Astrocyte (in vitro differentiated cells and primary cell): ENCODE data around the gene CMTM7.

Experiments
- EZH2 ChIP-seq: IDR thresholded peaks from 2 replicates; pipeline ENCODE4 v1.6.1; 2012; ENCODE audit warnings: mild to moderate bottlenecking, low read length, inconsistent platforms; ENCODE audit not compliant: insufficient read depth
- TF ChIP-seq, protein P1 (sequence below): IDR thresholded peaks from 2 replicates; pipeline ENCODE4 v1.5.1; 2011; ENCODE audit warnings: low read depth, mild to moderate bottlenecking, inconsistent platforms, low read length, moderate library complexity; ENCODE audit not compliant: insufficient read depth

DNA sequence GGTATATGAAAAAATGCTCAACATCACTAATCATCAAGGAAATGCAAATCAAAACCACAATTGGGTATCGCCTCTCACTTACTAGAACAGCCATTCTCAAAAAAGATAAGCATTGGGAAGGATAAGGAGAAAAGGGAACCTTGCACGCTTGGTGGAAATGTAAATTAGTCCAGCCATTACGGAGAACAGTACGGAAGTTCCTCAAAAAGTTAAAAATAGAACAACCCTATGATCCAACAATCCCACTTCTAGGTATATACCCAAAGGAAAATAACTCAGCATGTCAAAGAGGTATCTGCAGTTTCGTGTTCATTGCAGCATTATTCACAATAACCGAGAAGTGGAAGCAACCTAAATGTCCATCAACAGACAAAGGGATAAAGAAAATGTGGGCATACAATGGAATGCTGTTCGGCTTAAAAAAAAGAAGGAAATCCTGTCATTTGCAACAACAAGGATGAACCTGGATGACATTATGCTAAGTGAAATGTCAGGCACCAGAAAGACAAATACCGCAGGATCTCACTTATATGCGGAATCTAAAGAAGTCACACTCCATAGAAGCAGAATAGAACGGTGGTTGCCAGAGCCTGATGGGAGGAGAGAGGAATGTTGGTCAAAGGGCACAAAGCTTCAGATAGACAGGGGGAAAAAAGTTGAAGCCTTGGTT, 11.7 kb upstream of the CMTM7 start:
- TF ChIP-seq, protein P1, sequence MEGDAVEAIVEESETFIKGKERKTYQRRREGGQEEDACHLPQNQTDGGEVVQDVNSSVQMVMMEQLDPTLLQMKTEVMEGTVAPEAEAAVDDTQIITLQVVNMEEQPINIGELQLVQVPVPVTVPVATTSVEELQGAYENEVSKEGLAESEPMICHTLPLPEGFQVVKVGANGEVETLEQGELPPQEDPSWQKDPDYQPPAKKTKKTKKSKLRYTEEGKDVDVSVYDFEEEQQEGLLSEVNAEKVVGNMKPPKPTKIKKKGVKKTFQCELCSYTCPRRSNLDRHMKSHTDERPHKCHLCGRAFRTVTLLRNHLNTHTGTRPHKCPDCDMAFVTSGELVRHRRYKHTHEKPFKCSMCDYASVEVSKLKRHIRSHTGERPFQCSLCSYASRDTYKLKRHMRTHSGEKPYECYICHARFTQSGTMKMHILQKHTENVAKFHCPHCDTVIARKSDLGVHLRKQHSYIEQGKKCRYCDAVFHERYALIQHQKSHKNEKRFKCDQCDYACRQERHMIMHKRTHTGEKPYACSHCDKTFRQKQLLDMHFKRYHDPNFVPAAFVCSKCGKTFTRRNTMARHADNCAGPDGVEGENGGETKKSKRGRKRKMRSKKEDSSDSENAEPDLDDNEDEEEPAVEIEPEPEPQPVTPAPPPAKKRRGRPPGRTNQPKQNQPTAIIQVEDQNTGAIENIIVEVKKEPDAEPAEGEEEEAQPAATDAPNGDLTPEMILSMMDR = no peak
- no peak for TF ChIP-seq EZH2
